ENCODE results near the gene ACSS2. TPM values are rescaled to one million over a fixed set of nuclear protein-coding genes. Genes with fewer than 3 reads are reported as not detected.
"Not testable (repeated sequence)": the region's sequence is repeated elsewhere in the genome, so short reads cannot be mapped to it uniquely, and the experiment has no call there.

The ACSS2 gene
- total RNA-seq, 2 donors from 2014 or later: 15.0 to 15.6 TPM

GRCh38 chr20:34862724-34863123 is 13.7 kb upstream of the ACSS2 start:
- Mint-ChIP-seq H3K4me1 (peaks cover 6% of the 10 kb centered on the region), H3K27me3 (no peaks in the 10 kb centered on the region), H3K27ac (peak overlapping the region; percentile 21), H3K36me3 (ENCODE audit: low read depth) (peaks cover 9% of the 10 kb centered on the region), H3K4me3 (no peak overlapping the region)
- H3K9me3 ChIP-seq (ENCODE audit: control insufficient read depth, low read length, poor library complexity, severe bottlenecking): no peaks in the 10 kb centered on the region
- no peak for ATAC-seq
- DNase-seq: no peak

- no peak overlapping the region for H3K4me3 Mint-ChIP-seq
- DNase-seq (no peak), ATAC-seq (no peak)
- H3K4me1 Mint-ChIP-seq: peaks cover 6% of the 10 kb centered on the region
- peaks cover 7% of the 10 kb centered on the region for H3K36me3 Mint-ChIP-seq (ENCODE audit: low read depth)
- H3K9me3 ChIP-seq (ENCODE audit: control insufficient read depth, low read length, poor library complexity, severe bottlenecking): no peaks in the 10 kb centered on the region
- H3K27ac Mint-ChIP-seq: no peak overlapping the region
- no peaks in the 10 kb centered on the region for H3K27me3 Mint-ChIP-seq
These were observed 12.9 kb upstream of the ACSS2 start for GRCh38 chr20:34863421-34863965.

- no peak overlapping the region for H3K27ac Mint-ChIP-seq
- no peaks in the 10 kb centered on the region for H3K9me3 ChIP-seq (ENCODE audit: control insufficient read depth, low read length, poor library complexity, severe bottlenecking)
- H3K27me3 Mint-ChIP-seq: no peaks in the 10 kb centered on the region
These were observed 12.2 kb upstream of the ACSS2 start for GRCh38 chr20:34864216-34864615.

GRCh38 chr20:34871320-34871926 is 5.0 kb upstream of the ACSS2 start:
- peaks cover 50% of the 10 kb centered on the region for H3K4me1 Mint-ChIP-seq
- peak overlapping the region; percentile 90 for H3K27ac Mint-ChIP-seq
- no peak for DNase-seq
- H3K27me3 Mint-ChIP-seq: no peaks in the 10 kb centered on the region
- no peaks in the 10 kb centered on the region for H3K9me3 ChIP-seq (ENCODE audit: control insufficient read depth, low read length, poor library complexity, severe bottlenecking)
- peak overlapping the region; percentile 92 for H3K4me3 Mint-ChIP-seq
- peaks cover 2% of the 10 kb centered on the region for H3K36me3 Mint-ChIP-seq (ENCODE audit: low read depth)
- ATAC-seq: no peak

More at GRCh38 chr20:34864216-34864615, 12.2 kb upstream of the ACSS2 start:
- DNase-seq (no peak), ATAC-seq (no peak)
- Mint-ChIP-seq H3K4me1 (peaks cover 7% of the 10 kb centered on the region), H3K36me3 (ENCODE audit: low read depth) (peaks cover 7% of the 10 kb centered on the region), H3K4me3 (no peak overlapping the region)

- ATAC-seq (no peak), DNase-seq (no peak)
- peak overlapping the region; percentile 92 for H3K4me3 Mint-ChIP-seq
- H3K36me3 Mint-ChIP-seq (ENCODE audit: low read depth): peaks cover 2% of the 10 kb centered on the region
- peak overlapping the region; percentile 90 for H3K27ac Mint-ChIP-seq
- H3K9me3 ChIP-seq (ENCODE audit: control insufficient read depth, low read length, poor library complexity, severe bottlenecking): no peaks in the 10 kb centered on the region
- no peaks in the 10 kb centered on the region for H3K27me3 Mint-ChIP-seq
- peaks cover 54% of the 10 kb centered on the region for H3K4me1 Mint-ChIP-seq
These were observed 4.3 kb upstream of the ACSS2 start for GRCh38 chr20:34871966-34872621.

GRCh38 chr20:34872622-34873224 is 3.7 kb upstream of the ACSS2 start, which contains the start of gene GGT7:
TSS of gene GGT7 (minus strand) at chr20:34872856. CDS start at chr20:34872815, 41 bp downstream.
- H3K27ac Mint-ChIP-seq: peak within 1 kb of the TSS; percentile 90
- peaks cover 2% of the 10 kb centered on the region for H3K36me3 Mint-ChIP-seq (ENCODE audit: low read depth)
- peak; percentile 82 to 87 (median 85) for DNase-seq
- peaks cover 55% of the 10 kb centered on the region for H3K4me1 Mint-ChIP-seq
- no peaks in the 10 kb centered on the region for H3K27me3 Mint-ChIP-seq
- H3K4me3 Mint-ChIP-seq: peak within 1 kb of the TSS; percentile 92
- H3K9me3 ChIP-seq (ENCODE audit: control insufficient read depth, low read length, poor library complexity, severe bottlenecking): no peaks in the 10 kb centered on the region
- peak; percentile 69 for ATAC-seq

GRCh38 chr20:34873583-34874093 is 2.8 kb upstream of the ACSS2 start:
- Mint-ChIP-seq H3K36me3 (ENCODE audit: low read depth) (peaks cover 2% of the 10 kb centered on the region), H3K27ac (peak overlapping the region; percentile 90), H3K4me3 (peak overlapping the region; percentile 92), H3K27me3 (no peaks in the 10 kb centered on the region), H3K4me1 (peaks cover 58% of the 10 kb centered on the region)
- no peak for ATAC-seq
- no peak for DNase-seq
- H3K9me3 ChIP-seq (ENCODE audit: control insufficient read depth, low read length, poor library complexity, severe bottlenecking): no peaks in the 10 kb centered on the region

- H3K27me3 Mint-ChIP-seq: no peaks in the 10 kb centered on the region
These were observed 2.2 kb upstream of the ACSS2 start for GRCh38 chr20:34874094-34874654.

GRCh38 chr20:34875642-34876405 is 588 bp upstream of the ACSS2 start:
- peak overlapping the region; percentile 94 for H3K4me3 Mint-ChIP-seq
- DNase-seq (no peak), ATAC-seq (no peak)

More at GRCh38 chr20:34874094-34874654, 2.2 kb upstream of the ACSS2 start:
- peaks cover 59% of the 10 kb centered on the region for H3K4me1 Mint-ChIP-seq
- H3K27ac Mint-ChIP-seq: peak overlapping the region; percentile 90
- H3K4me3 Mint-ChIP-seq: peak overlapping the region; percentile 92
- no peaks in the 10 kb centered on the region for H3K9me3 ChIP-seq (ENCODE audit: control insufficient read depth, low read length, poor library complexity, severe bottlenecking)
- ATAC-seq (no peak), DNase-seq (peak in 1 of 3 donors; percentile 30)
- H3K36me3 Mint-ChIP-seq (ENCODE audit: low read depth): peaks cover 2% of the 10 kb centered on the region

GRCh38 chr20:34880215-34880850 is 3.9 kb downstream of the ACSS2 start:
- DNase-seq (no peak), ATAC-seq (no peak)
- Mint-ChIP-seq H3K4me1 (peaks cover 26% of the 10 kb centered on the region), H3K27ac (no peak overlapping the region), H3K4me3 (no peak overlapping the region), H3K36me3 (ENCODE audit: low read depth) (peaks cover 2% of the 10 kb centered on the region), H3K27me3 (no peaks in the 10 kb centered on the region)
- no peaks in the 10 kb centered on the region for H3K9me3 ChIP-seq (ENCODE audit: control insufficient read depth, low read length, poor library complexity, severe bottlenecking)

More at GRCh38 chr20:34875642-34876405, 588 bp upstream of the ACSS2 start:
- H3K27ac Mint-ChIP-seq: peak overlapping the region; percentile 90
- H3K36me3 Mint-ChIP-seq (ENCODE audit: low read depth): no peaks in the 10 kb centered on the region
- H3K9me3 ChIP-seq (ENCODE audit: control insufficient read depth, low read length, poor library complexity, severe bottlenecking): no peaks in the 10 kb centered on the region
- no peaks in the 10 kb centered on the region for H3K27me3 Mint-ChIP-seq
- H3K4me1 Mint-ChIP-seq: peaks cover 55% of the 10 kb centered on the region

- not testable (repeated sequence) for ATAC-seq; H3K4me3 Mint-ChIP-seq; H3K36me3 Mint-ChIP-seq (ENCODE audit: low read depth); DNase-seq; H3K9me3 ChIP-seq (ENCODE audit: control insufficient read depth, low read length, poor library complexity, severe bottlenecking); H3K27me3 Mint-ChIP-seq
- H3K4me1 Mint-ChIP-seq: peaks cover 21% of the 10 kb centered on the region
- peak overlapping the region; percentile 43 for H3K27ac Mint-ChIP-seq
These were observed 4.6 kb downstream of the ACSS2 start for GRCh38 chr20:34880971-34881370.

GRCh38 chr20:34881689-34882088 is 5.3 kb downstream of the ACSS2 start:
- DNase-seq (no peak), ATAC-seq (no peak)
- H3K27ac Mint-ChIP-seq: peak overlapping the region; percentile 43
- peaks cover 2% of the 10 kb centered on the region for H3K36me3 Mint-ChIP-seq (ENCODE audit: low read depth)
- H3K9me3 ChIP-seq (ENCODE audit: control insufficient read depth, low read length, poor library complexity, severe bottlenecking): no peaks in the 10 kb centered on the region
- H3K4me3 Mint-ChIP-seq: no peak overlapping the region
- peaks cover 17% of the 10 kb centered on the region for H3K4me1 Mint-ChIP-seq
- no peaks in the 10 kb centered on the region for H3K27me3 Mint-ChIP-seq
